GM18526 (cell line): ENCODE results near the gene RIPK4.

Experiments
- POLR2A ChIP-seq: IDR thresholded peaks from 3 replicates; pipeline ENCODE4 v1.6.1; 2011; ENCODE audit not compliant: insufficient read length; ENCODE audit errors: extremely low read depth

Gene RIPK4

GRCh38 chr21:41754479-41754891 is 12.4 kb downstream of the RIPK4 start:
- no peak for TF ChIP-seq POLR2A

DNA sequence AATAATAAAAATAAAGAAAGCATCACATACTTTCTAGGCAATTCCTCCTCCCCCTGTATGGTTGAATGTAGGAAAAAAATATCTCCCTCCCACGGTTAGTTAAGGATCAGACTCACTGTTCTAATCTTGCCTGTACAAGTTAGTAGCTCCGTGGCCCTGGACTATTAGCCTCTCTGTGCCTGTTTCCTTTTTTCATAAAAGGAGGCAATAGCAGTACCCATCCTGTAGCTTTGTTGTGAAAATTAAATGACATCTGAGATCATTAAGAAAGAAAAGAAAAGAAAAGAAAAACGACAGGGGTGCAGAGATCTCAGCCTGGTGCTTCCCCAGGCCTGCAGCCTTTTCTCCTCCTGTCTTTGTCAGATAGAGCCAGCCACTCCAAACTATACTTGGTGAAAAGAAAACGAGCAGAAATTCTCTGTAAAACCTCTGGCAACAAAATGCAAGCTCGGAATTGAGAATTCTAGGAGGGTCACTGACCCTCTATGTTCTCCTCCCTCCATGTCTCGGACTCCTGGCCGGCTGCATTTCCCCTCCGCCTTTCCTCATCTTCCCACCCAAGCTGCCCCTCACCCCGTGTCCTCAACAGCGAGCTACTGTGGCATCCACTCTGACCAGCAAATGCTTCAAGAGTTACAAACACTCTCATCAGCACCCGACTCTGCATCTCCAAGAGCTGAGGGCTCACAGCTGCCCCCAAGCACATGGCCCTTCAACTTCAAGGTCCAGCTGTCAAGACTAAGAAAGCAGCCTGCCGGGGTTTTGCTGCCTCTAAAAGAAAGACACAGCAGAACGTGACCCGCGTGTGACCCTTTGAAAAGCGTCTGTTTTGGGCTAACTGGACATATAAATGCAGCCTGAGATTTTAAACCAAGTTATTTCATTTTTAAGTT is 13.6 kb downstream of the RIPK4 start:
- TF ChIP-seq POLR2A: no peak

DNA sequence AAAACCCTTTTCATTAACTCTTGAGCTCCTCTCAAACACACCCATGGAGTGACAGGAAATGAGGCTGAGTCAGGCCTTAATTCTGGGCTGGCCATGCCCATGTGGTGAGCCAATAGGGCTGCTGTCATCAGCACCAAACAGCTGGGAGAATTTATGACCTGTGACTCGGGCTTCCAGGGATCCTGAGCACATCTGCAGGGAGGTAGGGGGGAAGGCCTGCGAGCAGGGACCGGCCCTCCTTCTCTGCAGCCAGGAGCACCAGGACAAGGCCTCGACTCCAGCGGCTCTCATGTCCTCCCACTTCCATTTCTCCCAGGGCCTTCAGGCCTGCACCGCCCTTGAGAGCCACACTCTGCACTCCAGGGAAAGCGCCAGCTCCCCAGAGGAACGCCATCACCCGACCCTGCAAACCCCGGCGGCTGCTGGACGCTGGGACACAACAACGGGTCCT is 14.6 kb downstream of the RIPK4 start:
- TF ChIP-seq POLR2A: no peak

- TF ChIP-seq POLR2A: no peak
Observed at GRCh38 chr21:41751611-41752011, 15.2 kb downstream of the RIPK4 start.

DNA sequence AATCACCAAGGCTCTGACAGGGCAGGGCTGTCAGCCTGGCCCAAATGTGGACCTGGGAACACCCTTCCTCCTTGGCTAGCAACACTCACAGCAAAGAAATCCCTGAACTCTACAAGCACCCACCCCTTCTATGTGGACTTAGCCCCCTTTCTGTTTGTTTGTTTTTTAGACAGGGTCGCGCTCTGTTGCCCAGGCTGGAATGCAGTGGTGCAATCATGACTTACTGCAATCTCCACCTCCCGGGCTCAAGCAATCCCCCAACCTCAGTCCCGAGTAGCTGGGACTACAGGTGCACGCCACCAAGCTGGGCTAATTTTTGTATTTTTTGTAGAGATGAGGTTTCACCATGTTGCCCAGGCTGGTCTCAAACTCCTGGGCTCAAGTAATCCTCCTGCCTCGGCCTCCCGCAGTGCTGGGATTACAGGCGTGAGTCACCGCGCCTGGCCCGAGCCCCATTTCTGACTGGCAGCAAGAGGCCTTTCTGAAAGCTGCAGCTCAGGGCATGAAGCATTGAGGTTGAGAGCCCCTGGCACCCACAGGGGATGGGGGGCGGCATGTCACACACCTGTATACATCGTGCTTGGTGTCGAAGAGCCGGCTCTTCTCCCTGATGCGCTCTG is 16.2 kb downstream of the RIPK4 start:
- no peak for TF ChIP-seq POLR2A

DNA sequence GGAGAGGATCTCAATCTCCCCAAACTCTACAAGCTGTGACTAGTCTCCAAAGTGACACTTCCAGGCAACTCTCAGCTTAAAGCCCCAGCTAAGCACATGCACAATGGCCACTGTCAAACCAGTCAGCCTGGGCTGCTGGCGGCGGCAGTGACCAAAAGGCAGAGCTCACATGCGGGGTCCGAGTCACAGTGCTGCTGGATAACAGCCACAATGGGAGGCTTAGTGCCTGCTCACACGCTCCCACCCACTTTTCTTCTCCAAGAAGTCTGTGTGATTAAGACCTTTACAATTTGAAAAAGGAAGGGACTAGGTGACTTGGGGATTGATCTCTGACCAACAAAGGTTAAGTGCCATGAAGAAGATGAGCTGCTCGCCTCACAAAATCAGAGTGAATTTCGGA is 16.8 kb downstream of the RIPK4 start:
- no peak for TF ChIP-seq POLR2A

DNA sequence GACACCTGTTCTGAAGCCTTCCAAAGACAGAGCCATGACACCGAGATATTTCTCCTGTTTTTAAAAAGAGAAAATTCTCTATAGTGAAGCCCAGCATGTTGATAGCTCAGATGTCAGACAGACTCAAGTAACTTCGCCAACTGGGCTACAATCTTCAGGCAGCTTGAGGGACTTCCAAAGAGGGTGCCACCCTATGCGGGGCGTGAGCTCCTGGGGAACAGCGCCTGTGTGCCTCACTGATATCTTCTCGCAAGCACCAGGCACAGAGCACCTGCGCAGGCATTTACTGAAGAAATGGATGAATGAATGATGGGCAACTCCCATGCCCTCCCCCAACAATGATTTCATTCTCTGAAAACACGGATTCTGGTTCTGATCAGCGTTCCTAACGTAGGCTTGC is 17.6 kb downstream of the RIPK4 start:
- no peak for TF ChIP-seq POLR2A

GRCh38 chr21:41747943-41748738 is 18.7 kb downstream of the RIPK4 start:
- TF ChIP-seq POLR2A: no peak

- TF ChIP-seq POLR2A: no peak
Observed at GRCh38 chr21:41746744-41747006, 20.2 kb downstream of the RIPK4 start.

DNA sequence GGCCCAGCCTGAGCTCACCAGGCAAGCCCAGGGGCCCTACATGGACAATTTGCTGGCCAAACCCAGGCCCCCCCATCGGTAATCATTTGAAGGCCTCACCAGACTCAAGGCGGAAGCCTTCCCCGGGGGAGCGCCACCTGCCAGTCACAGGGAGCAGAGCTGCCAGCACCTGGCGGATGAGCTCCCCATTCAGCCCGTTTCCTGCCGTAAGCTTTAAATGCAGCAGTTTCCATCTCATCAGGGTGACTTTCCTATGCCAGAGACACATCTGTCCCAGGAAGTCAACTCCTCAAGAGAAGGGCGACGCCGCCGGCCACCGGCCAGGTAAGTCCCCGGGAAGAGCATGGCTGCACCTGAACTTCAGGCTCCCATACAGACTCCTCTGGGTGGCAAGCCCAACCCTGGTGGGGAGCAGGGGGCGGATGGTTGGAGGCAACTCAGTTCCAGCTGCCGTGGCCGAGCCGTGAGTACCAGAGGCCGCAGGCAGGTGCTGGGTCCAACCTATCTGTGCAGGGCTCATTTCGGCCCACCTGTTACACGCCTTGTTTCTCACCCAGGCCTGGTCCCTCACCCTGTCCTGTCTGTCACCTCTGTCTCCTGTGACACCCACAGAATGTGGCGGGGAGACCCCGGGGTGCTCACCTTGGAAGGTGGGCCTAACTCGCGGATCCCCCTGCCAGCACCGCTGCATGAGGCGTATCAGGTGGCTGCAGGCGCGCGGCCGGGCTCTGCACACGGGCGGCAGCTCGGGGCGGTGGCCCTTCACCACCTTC is 20.7 kb downstream of the RIPK4 start:
- no peak for TF ChIP-seq POLR2A

DNA sequence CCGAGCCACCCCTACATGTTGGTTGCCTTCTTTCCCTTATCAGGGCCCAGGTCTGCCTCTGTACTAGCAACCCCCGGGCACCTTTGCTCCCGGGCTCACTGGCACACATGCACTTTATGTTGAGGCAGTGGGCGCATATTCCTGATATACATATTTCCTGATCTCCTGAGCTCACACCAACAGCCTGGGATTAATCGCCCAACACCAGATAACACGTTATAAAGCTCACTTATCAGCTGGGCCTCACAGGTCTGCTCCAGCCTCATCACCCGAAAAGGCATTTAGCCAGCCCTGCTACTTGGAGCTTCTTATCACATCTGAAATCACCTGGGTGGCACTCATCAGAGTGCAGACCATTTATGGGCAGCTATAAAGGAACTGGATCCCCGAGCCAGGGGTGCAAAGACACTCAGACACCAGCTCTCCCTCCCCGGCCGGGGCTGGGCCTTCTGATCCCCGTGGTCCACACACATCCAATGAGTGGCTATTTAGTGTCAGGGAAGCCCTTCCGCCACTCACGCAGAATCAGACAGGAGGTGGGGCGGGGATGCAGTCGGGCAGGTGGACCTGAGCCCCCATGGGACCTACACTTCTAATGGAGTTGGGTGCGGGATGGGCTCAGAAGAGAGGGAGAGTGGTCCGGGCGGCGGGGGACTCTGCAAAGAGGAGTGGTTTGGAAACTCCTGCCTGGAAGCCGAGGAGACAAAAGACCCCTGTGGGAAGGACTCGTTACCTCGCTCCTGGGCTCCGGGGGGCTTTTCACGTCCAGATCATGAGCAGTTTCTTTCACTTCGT is 21.6 kb downstream of the RIPK4 start:
- no peak for TF ChIP-seq POLR2A

DNA sequence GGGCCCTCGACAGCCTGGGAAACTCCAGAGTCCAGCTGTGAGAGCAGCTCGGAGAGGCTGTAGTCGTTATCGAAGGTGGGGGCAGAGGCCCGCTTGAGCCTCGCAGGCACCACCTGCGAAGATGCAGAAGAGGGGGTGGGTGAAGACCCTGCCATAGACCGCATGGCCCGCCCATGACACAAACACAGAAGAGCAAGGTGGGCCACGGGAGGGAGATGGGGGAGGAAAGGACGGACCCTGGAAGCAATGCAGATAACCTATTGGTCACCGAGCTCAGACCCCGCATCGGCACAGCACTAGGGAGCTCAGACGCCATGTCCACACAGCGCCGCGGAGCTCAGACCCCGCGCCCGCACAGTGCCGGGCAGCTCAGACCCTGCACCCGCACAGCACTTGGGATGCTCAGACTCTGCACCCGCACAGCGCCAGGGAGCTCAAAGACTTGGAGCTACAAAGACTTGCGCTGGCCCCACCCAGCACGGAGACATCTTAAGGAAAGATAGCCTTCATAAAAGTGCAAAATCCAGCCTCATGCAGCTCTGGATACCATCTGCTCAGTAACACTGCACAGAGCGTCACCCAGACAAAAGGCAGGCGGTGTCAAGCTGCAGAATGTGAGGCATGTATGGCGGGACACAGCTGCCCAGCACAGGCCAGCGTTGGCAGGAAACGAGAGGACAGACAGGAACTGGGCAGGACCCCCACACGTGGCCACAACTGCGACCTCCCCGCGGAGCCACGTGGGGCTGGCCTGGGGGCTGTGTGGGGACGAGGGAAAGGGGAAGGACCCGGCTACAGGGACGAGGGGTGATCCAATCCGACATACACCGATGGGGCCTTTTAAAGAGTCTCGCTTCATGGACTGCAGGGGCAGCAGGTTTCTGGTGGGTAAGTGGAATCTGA is 22.6 kb downstream of the RIPK4 start:
- TF ChIP-seq POLR2A: no peak

DNA sequence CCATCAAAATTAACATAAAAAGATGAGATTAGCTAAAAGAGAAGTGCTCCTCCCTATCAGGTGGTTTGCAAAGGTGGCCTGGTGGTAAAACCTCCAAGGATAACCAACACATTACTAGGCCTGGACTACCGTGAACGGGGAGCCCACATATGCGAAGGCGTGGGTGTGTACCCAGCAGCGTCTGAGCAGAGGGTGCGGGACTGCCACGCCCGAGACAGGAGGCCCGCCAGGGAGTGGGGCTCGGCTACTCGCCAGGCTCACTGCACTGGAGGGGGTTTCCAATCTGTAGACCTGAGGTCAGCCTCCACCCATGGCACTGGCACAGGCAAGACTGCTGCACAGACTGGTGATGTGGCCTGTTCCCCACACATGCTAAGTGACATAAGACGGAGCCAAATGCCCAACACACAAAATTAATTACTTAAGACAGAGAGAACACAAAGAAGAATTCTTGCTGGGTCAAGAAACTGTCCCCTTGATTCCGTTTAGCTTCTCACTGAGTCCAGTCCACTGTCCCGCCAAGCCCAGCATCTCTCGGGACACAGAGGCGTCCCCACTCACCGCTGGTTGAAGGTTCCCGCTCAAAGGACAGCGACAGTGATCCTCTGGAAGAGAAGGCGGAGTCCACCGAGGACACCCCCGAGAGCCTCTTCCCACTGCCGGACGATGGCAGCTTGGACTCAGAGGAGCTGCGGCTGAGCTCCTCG is 23.4 kb downstream of the RIPK4 start:
- TF ChIP-seq POLR2A: no peak
